ENCODE results near the gene USP22.

USP22 gene

GRCh38 chr17:21049457-21049856 is 6.6 kb upstream of the USP22 start:
- DNase-seq (ENCODE audit: low spot score), result no peak

DNA sequence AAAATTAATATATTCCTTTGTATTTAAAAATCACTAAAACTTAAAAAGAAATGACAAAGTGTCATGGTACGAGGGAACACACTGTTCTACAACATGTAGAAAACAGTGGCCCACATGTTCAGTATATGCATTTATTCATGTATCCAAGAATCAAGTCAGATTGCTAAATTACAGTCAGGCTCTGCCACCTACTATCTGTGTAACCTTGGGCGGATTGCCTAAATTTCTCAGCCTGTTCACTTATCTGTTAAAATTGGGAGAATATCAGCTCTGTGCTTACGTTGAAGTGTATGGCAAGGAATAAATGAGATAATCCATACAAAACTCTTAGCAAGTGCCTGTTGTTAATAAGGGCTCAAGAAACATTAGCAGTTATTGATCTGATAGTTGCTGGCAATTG is 3.4 kb upstream of the USP22 start:
- DNase-seq (ENCODE audit: low spot score), result no peak

DNA sequence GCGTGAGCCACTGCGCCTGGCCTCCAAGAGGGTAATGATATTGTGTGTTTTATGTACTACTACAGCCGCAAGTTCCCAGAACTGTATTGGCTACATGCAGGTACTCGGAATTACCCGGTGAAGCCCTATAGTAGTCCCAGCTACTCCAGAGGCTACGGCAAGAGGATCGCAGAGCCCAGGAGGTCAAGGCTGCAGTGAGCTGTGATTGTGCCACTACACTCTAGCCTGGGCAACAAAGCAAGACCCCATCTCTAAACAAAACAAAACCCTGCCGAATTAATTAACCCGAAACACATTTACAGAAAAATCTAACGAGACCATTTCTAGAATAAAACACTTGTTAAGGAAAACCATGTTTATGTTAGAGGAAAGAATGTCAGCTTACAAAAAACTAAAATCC is 2.2 kb upstream of the USP22 start:
- DNase-seq (ENCODE audit: low spot score), result no peak

DNA sequence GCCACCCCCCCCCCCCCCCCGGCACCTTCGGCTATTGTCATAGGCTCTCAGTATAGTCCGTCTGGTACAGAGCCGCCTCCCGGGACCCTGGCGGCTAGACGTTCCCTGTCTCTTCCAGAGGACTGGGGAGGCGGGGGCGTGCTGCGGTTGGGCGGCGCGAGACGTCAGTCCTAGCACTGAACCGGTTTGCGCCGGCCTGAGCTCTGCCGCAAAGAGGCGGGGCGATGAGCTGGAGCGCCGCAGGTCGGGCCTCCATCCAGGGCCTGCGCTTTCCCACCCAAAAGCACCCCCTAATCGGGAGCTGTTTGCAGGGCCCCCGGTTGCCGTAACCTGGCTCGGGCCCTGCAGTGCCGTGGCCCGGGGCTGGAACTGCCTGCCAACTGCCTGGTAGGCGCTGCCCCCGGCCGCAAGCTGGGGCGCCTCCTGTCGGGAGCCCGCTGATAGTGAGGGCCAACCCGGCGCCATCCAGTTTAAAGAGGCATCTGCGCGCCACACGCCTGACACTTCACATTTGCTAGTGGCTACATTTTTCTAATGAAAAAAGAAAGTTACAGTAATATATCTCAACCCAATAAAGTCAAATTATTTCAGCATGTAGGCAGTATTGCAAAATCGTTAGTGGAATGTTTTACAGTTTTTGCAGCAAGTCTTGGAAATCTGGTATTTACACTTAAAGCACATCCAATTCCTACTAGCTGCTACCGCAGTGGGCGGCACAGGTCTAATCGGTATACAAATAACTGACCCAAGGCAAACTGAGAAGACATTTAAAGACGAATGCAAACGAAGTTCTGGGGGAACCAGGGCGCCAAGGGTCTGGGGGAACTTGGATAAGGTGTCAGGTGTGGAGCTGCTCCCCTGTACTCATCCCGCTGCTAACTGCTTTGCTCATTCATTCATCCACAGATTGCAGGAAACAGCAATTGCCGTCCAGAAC is 753 bp upstream of the USP22 start:
- no peak for DNase-seq (ENCODE audit: low spot score)

GRCh38 chr17:21041741-21042457 is 912 bp downstream of the USP22 start:
- peak; percentile 85 for DNase-seq (ENCODE audit: low spot score)

- DNase-seq (ENCODE audit: low spot score), result no peak
Measured at GRCh38 chr17:21039839-21040575, 2.8 kb downstream of the USP22 start.

- no peak for DNase-seq (ENCODE audit: low spot score)
Measured at GRCh38 chr17:21037117-21037803, 5.6 kb downstream of the USP22 start.

DNA sequence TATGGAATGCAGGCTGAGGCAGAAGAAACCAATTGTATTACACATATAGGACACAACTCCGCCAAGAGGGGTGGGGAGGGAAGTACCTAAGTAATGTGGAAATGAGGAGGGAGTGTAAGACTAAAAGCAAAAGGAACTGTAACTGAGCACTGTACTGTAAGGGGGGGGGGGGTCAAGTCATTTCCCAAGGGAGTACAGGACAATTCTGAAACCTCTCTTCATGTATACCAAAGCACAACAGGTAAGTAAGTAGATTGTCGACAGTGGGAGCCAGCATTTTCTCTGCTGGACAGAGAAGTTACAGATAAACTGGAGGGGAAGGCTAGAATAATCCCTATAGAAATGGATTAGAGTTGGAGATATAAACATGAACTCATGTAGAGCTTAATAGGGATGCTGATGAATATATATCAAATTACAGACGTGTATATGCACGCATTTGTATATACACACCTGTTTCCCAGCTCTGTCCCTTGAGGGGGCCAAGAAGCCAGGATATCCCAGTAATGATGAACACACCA is 6.4 kb downstream of the USP22 start:
- no peak for DNase-seq (ENCODE audit: low spot score)

- DNase-seq (ENCODE audit: low spot score), result no peak
Measured at GRCh38 chr17:21035406-21035805, 7.4 kb downstream of the USP22 start.

DNA sequence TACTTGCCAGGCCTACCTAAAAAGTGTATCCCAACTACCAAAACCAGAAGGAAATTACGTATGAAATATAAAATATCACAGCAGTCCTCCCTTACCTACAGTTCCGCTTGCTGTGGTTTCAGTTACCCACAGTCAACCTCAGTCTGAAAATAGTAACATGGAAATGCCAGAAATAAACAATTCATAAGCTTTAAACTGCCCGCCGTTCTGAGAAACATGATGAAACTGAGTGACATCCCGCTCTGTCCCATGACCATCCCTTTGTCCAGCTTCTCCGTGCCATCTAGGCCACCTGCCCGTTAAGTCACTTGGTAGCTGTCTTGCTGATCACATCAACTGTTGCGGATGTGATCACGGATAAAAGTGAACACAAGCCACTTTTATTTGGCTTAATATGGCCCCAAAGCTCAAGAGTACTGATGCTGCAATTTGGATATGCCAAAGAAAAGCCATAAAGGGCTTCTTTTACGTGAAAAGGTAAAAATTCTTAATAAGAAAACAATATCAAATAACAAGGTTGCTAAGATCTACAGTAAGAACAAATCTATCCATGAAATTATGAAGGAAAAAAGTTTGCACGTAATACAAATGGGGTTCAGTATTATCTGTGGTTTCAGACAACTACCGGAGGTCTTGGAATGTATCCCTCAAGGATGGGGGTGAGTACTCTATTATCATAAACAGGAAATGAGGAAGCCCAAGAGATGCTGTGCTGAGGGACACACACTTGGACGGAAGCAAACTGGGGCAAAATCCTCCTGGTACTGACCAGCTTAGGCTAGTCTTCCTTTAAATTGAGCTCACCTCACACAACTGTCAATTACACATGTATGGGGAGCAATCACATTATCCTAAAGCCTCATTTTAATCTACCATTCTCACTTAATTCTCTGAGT is 8.2 kb downstream of the USP22 start:
- DNase-seq (ENCODE audit: low spot score), result no peak

- no peak for DNase-seq (ENCODE audit: low spot score)
Measured at GRCh38 chr17:21033350-21033749, 9.5 kb downstream of the USP22 start.

- no peak for DNase-seq (ENCODE audit: low spot score)
Measured at GRCh38 chr17:21031756-21032396, 10.9 kb downstream of the USP22 start.

DNA sequence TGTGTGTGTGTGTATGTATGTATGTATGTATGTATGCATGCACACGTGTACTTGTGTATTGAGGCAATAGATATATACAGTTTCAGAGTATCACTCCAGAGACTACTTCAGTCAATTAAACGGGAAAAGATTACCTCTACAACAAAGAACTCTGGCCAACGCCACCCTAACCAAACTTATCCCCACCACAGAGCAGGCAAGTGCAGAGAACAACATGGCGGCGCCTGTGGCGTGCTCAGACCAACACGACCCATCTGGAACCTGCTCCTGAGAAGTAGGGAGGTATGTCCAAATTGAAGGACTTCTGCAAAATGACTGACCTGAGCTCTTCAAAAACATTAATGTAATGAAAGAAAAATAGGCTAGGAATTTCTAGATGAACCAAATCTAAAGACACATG is 12.4 kb downstream of the USP22 start:
- no peak for DNase-seq (ENCODE audit: low spot score)

GRCh38 chr17:21029515-21029914 is 13.3 kb downstream of the USP22 start:
- no peak for DNase-seq (ENCODE audit: low spot score)

DNA sequence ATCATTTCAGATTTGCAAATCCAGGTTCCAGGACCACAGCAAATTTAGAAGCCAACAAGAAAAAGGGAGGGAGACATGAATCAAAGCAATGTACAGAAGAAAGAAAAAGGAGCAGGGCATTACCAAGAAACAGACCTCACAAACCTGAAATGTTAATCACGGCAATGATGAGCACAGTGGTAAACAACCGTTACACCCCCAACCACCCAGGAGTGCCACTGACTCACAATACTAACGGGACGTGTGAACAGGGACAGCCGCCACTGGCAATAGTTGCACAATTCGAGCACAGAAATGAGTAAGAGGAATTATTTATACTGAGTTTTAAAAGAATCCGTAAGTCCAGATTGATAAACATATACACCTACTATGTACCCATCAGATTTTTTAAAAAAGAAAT is 13.8 kb downstream of the USP22 start:
- DNase-seq (ENCODE audit: low spot score), result no peak

GRCh38 chr17:21028192-21028591 is 14.6 kb downstream of the USP22 start:
- no peak for DNase-seq (ENCODE audit: low spot score)

- no peak for DNase-seq (ENCODE audit: low spot score)
Measured at GRCh38 chr17:21027031-21027430, 15.8 kb downstream of the USP22 start.

DNA sequence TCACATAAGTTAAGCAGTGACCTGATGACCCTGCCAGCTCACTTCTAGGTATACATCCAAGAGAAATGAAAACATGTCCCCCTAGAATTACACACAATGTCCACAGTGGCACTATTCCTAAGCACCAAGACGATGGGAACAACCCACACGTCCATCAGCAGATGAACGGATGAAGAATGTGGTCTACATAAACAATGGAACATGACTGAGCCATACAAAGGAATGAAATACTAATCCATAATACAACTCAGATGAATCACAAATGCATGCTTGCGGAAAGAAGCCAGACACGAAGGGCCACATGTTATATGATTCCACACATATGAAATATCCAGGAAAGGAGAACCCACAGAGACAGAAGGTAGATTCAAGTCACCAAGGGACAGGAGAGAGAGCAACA is 17.4 kb downstream of the USP22 start:
- DNase-seq (ENCODE audit: low spot score), result no peak

DNA sequence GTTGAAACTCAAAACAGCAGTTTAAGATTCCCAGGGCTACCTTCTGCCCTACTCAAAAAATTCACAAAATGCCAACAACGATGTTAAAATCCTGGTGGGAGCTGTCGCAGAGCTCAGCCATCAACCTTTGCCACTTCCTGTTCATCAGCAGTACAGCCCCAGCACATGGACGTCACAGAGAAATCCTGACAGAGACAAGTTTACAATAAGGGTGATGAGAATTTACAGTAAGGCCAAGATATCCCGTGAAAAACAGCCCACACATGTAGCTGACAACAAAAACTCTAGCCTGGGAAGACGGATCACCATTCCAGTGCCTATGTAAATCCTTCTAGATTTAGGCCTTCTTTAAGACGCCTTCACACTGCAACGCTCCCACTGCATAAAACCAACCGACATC is 18.8 kb downstream of the USP22 start:
- DNase-seq (ENCODE audit: low spot score), result no peak

GRCh38 chr17:21021208-21021803 is 21.5 kb downstream of the USP22 start:
- no peak for DNase-seq (ENCODE audit: low spot score)
